ENCODE results near the gene ABCB11.

GRCh38 chr2:169047256-169048250 lies 16.4 kb upstream of the ABCB11 start:
- TF ChIP-seq POLR2AphosphoS5 (IDR thresholded peaks at IDR 0.05; ENCODE audit: low read depth, low read length) (no peak), CTCF (IDR thresholded peaks at IDR 0.05) (no peak), REST (IDR thresholded peaks at IDR 0.05; ENCODE audit: insufficient read depth in 1 of 2, low read depth in 2 of 2, low read length in 1 of 2) (no peak), SIN3A (IDR thresholded peaks at IDR 0.05; ENCODE audit: borderline replicate concordance, insufficient read depth, low read depth, low read length) (no peak), TCF7L2 (IDR thresholded peaks at IDR 0.05; ENCODE audit: low read depth, low read length) (no peak)
